ENCODE measurements around the gene GTF3A. TPM values are rescaled to one million over a fixed set of nuclear protein-coding genes. Genes with fewer than 3 reads are reported as not detected.
A peak's percentile ranks its signal among the peaks of the same experiment; 100 is the strongest.

The GTF3A gene
- total and polyA plus RNA-seq, 2 of the 4 experiments (the other 2 are of a cell fraction) = 74.1 to 116 TPM

GRCh38 chr13:27374650-27375049, 49.8 kb upstream of the GTF3A start (continued):
- no peak for TF ChIP-seq ELK1 (IDR thresholded peaks at IDR 0.05; ENCODE audit: borderline replicate concordance, low read depth, low read length)
- no peak for TF ChIP-seq CHD1 (IDR thresholded peaks at IDR 0.05; ENCODE audit: low read depth, low read length)
- no peak for TF ChIP-seq BHLHE40 (IDR thresholded peaks at IDR 0.05; ENCODE audit: low read depth, low read length)
- peak; percentile 82 for TF ChIP-seq RAD21 (IDR thresholded peaks at IDR 0.05; ENCODE audit: low read length)

- Histone ChIP-seq H4K8ac (ENCODE audit: low read depth in 2 of 2, low read length in 2 of 2) (no peak overlapping the region), H2AK5ac (ENCODE audit: low read depth, low read length) (no peak overlapping the region), H4K20me1 (ENCODE audit: insufficient read depth, low read length) (no peaks in the 10 kb centered on the region), H3K79me1 (ENCODE audit: low read depth in 1 of 2, low read length in 2 of 2) (no peaks in the 10 kb centered on the region), H3K9me3 (ENCODE audit: control insufficient read depth, insufficient read depth, low read length) (no peaks in the 10 kb centered on the region), H3K18ac (ENCODE audit: low read depth, low read length) (no peak overlapping the region), H2BK120ac (ENCODE audit: low read depth, low read length) (no peak overlapping the region), H3K4me3 (ENCODE audit: insufficient read depth, low read depth, low read length) (no peak overlapping the region), H3K27ac (ENCODE audit: insufficient read depth, low read length) (no peak overlapping the region), H3K23ac (ENCODE audit: low read depth, low read length) (no peak overlapping the region), H2AK9ac (replicated peaks; ENCODE audit: low read depth, low read length, poor library complexity) (peak overlapping the region; percentile 15), H2BK5ac (ENCODE audit: low read depth, low read length, poor library complexity, severe bottlenecking) (no peak overlapping the region), H2AFZ (replicated peaks; ENCODE audit: low read length, poor library complexity) (peak overlapping the region; percentile 74), H2BK20ac (ENCODE audit: low read depth, low read length) (no peak overlapping the region), H3K14ac (replicated peaks; ENCODE audit: low read depth, low read length) (no peak overlapping the region), H3K4me1 (ENCODE audit: control insufficient read depth, insufficient read depth, low read length) (no peaks in the 10 kb centered on the region), H3K36me3 (ENCODE audit: control insufficient read depth, insufficient read depth, low read length) (no peaks in the 10 kb centered on the region), H3K56ac (ENCODE audit: extremely low read depth, insufficient read depth, low read length) (no peak overlapping the region), H3K4ac (ENCODE audit: low read depth, low read length) (no peak overlapping the region), H4K91ac (ENCODE audit: insufficient read depth, low read depth, low read length) (no peak overlapping the region), H4K5ac (ENCODE audit: low read depth, low read length) (no peak overlapping the region), H3K4me2 (ENCODE audit: low read depth, low read length) (no peak overlapping the region), H3K9me1 (ENCODE audit: insufficient read depth, low read length) (no peaks in the 10 kb centered on the region), H2BK15ac (ENCODE audit: low read depth, low read length) (no peak overlapping the region), H3K27me3 (ENCODE audit: control insufficient read depth, insufficient read depth, low read length) (peaks cover 28% of the 10 kb centered on the region), H3K9ac (ENCODE audit: low read depth, low read length) (no peak overlapping the region)
- CTCF ChIA-PET = interaction anchor here (0.6 to 1.7 kb wide), 8 partner anchors 11 to 451 kb away, joined by 3 to 10 read pairs (median 3); no protein-coding TSS in a partner anchor
- POLR2A ChIA-PET (ENCODE audit: unreplicated experiment) = no interaction called here
- WGBS, 2 experiments (ENCODE audit: extremely low coverage in 2 of 2, insufficient read length in 1 of 2) = 16% methylated on average over 5 of the region's 15 CpGs; no CpG with 5 or more reads in 1 of the 2 experiments
- DNase-seq (peak; percentile 70), ATAC-seq (ENCODE audit: low read depth) (peak; percentile 55)
- in situ Hi-C loops (cut with MboI; ENCODE audit: low sequenced_read_pairs) (loop anchor here (5.0 to 10.0 kb wide), 2 partner anchors 149 to 451 kb away; no protein-coding TSS in a partner anchor), dilution Hi-C loops (cut with HindIII; ENCODE audit: low sequenced_read_pairs, unreplicated experiment) (no loop called here), intact Hi-C loops (cut with micrococcal nuclease) (loop anchor here (2.0 to 10.0 kb wide), 4 partner anchors 51 to 579 kb away; partner anchors contain the start of genes LNX2 and POLR1D)
- no TSS peak for BruUV-seq (replicated peaks)
- TF ChIP-seq CHD1 (IDR thresholded peaks at IDR 0.05; ENCODE audit: low read depth, low read length) (no peak), USF2 (IDR thresholded peaks at IDR 0.05; ENCODE audit: low read depth, low read length) (no peak), RAD21 (IDR thresholded peaks at IDR 0.05; ENCODE audit: low read length) (peak; percentile 50), POLR2A (IDR thresholded peaks at IDR 0.05; ENCODE audit: low read depth, low read length) (no peak), MAFK (IDR thresholded peaks at IDR 0.05; ENCODE audit: low read depth, low read length) (no peak), NFE2L2 (IDR thresholded peaks at IDR 0.05; ENCODE audit: low read depth, low read length) (no peak), RCOR1 (IDR thresholded peaks at IDR 0.05; ENCODE audit: insufficient replicate concordance, low read length) (no peak), SMC3 (IDR thresholded peaks at IDR 0.05; ENCODE audit: low read depth, low read length) (peak; percentile 60), MAZ (IDR thresholded peaks at IDR 0.05; ENCODE audit: borderline replicate concordance, low read depth, low read length) (no peak), MXI1 (IDR thresholded peaks at IDR 0.05; ENCODE audit: borderline replicate concordance, low read depth, low read length) (no peak)
Measured at GRCh38 chr13:27375686-27376326, 48.6 kb upstream of the GTF3A start.

Data from IMR-90 (cell line).